OCI-LY1 (cell line): ENCODE results near the gene AMELX.

ENCODE experiments used
- H2AFZ ChIP-seq: fragments of 200-600 bp; sonication (generic), shearing (Covaris generic); 2 replicates; pipeline ENCODE4 v1.6.0; 2014; ENCODE audit warnings: antibody characterized with exemption, mild to moderate bottlenecking, low read length
- H3F3A ChIP-seq: fragments of 200-600 bp; sonication (generic), shearing (Covaris generic); 2 replicates; pipeline ENCODE4 v1.6.0; 2014; ENCODE audit warnings: mild to moderate bottlenecking, antibody characterized with exemption, low read length, moderate library complexity; ENCODE audit not compliant: insufficient read depth
- H3K27ac ChIP-seq: fragments of 200-600 bp; sonication (generic); 2 replicates; pipeline ENCODE4 v1.5.1; 2014; ENCODE audit warnings: low read length, mixed run types, mild to moderate bottlenecking, low read depth; ENCODE audit not compliant: poor library complexity, severe bottlenecking
- H3K27me3 ChIP-seq: fragments of 200-600 bp; sonication (generic); 2 replicates; pipeline ENCODE4 v1.6.0; 2014; ENCODE audit warnings: antibody characterized with exemption, mild to moderate bottlenecking, low read length, moderate library complexity; ENCODE audit not compliant: insufficient read depth
- H3K36me3 ChIP-seq: fragments of 200-600 bp; sonication (generic); 2 replicates; pipeline ENCODE4 v1.6.1; 2014; ENCODE audit warnings: mild to moderate bottlenecking, antibody characterized with exemption, low read length, moderate library complexity, mixed read lengths; ENCODE audit not compliant: insufficient read depth
- H3K4me1 ChIP-seq: fragments of 200-600 bp; sonication (generic); 2 replicates; pipeline ENCODE4 v1.5.1; 2014; ENCODE audit warnings: mild to moderate bottlenecking, low read length, moderate library complexity; ENCODE audit not compliant: insufficient read depth, severe bottlenecking
- H3K4me2 ChIP-seq: fragments of 200-600 bp; sonication (generic), shearing (Covaris generic); 2 replicates; pipeline ENCODE4 v1.6.1; 2014; ENCODE audit warnings: low read length
- H3K4me3 ChIP-seq: fragments of 200-600 bp; sonication (generic); 2 replicates; pipeline ENCODE4 v1.5.1; 2014; ENCODE audit warnings: low read length, low read depth, mild to moderate bottlenecking, mixed read lengths; ENCODE audit not compliant: poor library complexity, severe bottlenecking
- H3K79me2 ChIP-seq: fragments of 200-600 bp; shearing (Covaris generic); 2 replicates; pipeline ENCODE4 v1.6.1; 2016; ENCODE audit warnings: mixed run types, low read length, mixed read lengths; ENCODE audit not compliant: insufficient read depth
- H3K9ac ChIP-seq: fragments of 200-600 bp; sonication (generic), shearing (Covaris generic); 2 replicates; pipeline ENCODE4 v1.6.1; 2014; ENCODE audit warnings: mild to moderate bottlenecking, low read length, mixed read lengths
- H3K9me2 ChIP-seq: fragments of 200-600 bp; sonication (generic), shearing (Covaris generic); 2 replicates; pipeline ENCODE4 v1.6.1; 2014; ENCODE audit warnings: low read depth, mild to moderate bottlenecking, low read length, mixed read lengths
- H3K9me3 ChIP-seq: fragments of 200-600 bp; shearing (Covaris generic); 2 replicates; pipeline ENCODE4 v1.6.1; 2014; ENCODE audit warnings: low read length, mixed read lengths
- H4K20me1 ChIP-seq: fragments of 200-600 bp; sonication (generic), shearing (Covaris generic); 2 replicates; pipeline ENCODE4 v1.6.0; 2016; ENCODE audit warnings: mild to moderate bottlenecking, low read length; ENCODE audit not compliant: insufficient read depth
- CTCF ChIP-seq: fragments of 200-600 bp; sonication (generic), shearing (Covaris generic); IDR thresholded peaks from 2 replicates; pipeline ENCODE4 v1.5.1; 2017; ENCODE audit warnings: mild to moderate bottlenecking, antibody characterized with exemption, low read length, moderate library complexity, mixed read lengths
- EZH2 ChIP-seq: fragments of 200-600 bp; sonication (generic), shearing (Covaris generic); IDR thresholded peaks from 2 replicates; pipeline ENCODE4 v1.8.0; 2017; ENCODE audit warnings: borderline replicate concordance, mixed run types, mild to moderate bottlenecking, antibody characterized with exemption, low read length, moderate library complexity, mixed read lengths

AMELX gene

GRCh38 chrX:11321986-11322385 is 28.8 kb downstream of the AMELX start:
- Histone ChIP-seq H3K27me3 (no peaks in the 10 kb centered on the region), H3K4me2 (no peak overlapping the region), H3K27ac (no peak overlapping the region), H3F3A (no peaks in the 10 kb centered on the region), H3K9me3 (no peaks in the 10 kb centered on the region), H3K4me3 (no peak overlapping the region), H3K9ac (no peak overlapping the region), H3K79me2 (no peaks in the 10 kb centered on the region), H3K36me3 (no peaks in the 10 kb centered on the region), H4K20me1 (no peaks in the 10 kb centered on the region), H2AFZ (no peak overlapping the region), H3K4me1 (no peaks in the 10 kb centered on the region), H3K9me2 (no peaks in the 10 kb centered on the region)
- TF ChIP-seq EZH2 (no peak), CTCF (no peak)

- no peaks in the 10 kb centered on the region for H3K9me2 ChIP-seq
- H3K27me3 ChIP-seq: no peaks in the 10 kb centered on the region
- H3K36me3 ChIP-seq: no peaks in the 10 kb centered on the region
- no peak overlapping the region for H3K4me2 ChIP-seq
- no peak overlapping the region for H3K27ac ChIP-seq
- no peaks in the 10 kb centered on the region for H3K9me3 ChIP-seq
- no peaks in the 10 kb centered on the region for H3K79me2 ChIP-seq
- no peak overlapping the region for H3K9ac ChIP-seq
- no peaks in the 10 kb centered on the region for H3F3A ChIP-seq
- no peaks in the 10 kb centered on the region for H4K20me1 ChIP-seq
- no peak for TF ChIP-seq EZH2
- TF ChIP-seq CTCF: no peak
- no peak overlapping the region for H3K4me3 ChIP-seq
- H3K4me1 ChIP-seq: no peaks in the 10 kb centered on the region
- H2AFZ ChIP-seq: no peak overlapping the region
Measured at GRCh38 chrX:11328134-11328533, 34.9 kb downstream of the AMELX start.

- Histone ChIP-seq H3K79me2 (no peaks in the 10 kb centered on the region), H3K9me3 (no peaks in the 10 kb centered on the region), H3K36me3 (no peaks in the 10 kb centered on the region), H3K4me1 (no peaks in the 10 kb centered on the region), H3K9ac (no peak overlapping the region), H3K27ac (no peak overlapping the region), H3K4me2 (no peak overlapping the region), H2AFZ (no peak overlapping the region), H3F3A (no peaks in the 10 kb centered on the region), H3K4me3 (no peak overlapping the region), H3K9me2 (no peaks in the 10 kb centered on the region), H4K20me1 (no peaks in the 10 kb centered on the region), H3K27me3 (no peaks in the 10 kb centered on the region)
- no peak for TF ChIP-seq EZH2
- no peak for TF ChIP-seq CTCF
Measured at GRCh38 chrX:11329021-11329420, 35.8 kb downstream of the AMELX start.
